ENCODE data around the gene FOSL1.

The FOSL1 gene

GRCh38 chr11:65890324-65891218 lies 9.6 kb downstream of the FOSL1 start, which contains the start of gene CCDC85B:
Gene CCDC85B, plus strand, starts transcription at chr11:65890673. Its CDS starts 111 bp downstream, at chr11:65890784.
- DNase-seq (ENCODE audit: low read depth): peak; percentile 96
- TF ChIP-seq, protein P1, sequence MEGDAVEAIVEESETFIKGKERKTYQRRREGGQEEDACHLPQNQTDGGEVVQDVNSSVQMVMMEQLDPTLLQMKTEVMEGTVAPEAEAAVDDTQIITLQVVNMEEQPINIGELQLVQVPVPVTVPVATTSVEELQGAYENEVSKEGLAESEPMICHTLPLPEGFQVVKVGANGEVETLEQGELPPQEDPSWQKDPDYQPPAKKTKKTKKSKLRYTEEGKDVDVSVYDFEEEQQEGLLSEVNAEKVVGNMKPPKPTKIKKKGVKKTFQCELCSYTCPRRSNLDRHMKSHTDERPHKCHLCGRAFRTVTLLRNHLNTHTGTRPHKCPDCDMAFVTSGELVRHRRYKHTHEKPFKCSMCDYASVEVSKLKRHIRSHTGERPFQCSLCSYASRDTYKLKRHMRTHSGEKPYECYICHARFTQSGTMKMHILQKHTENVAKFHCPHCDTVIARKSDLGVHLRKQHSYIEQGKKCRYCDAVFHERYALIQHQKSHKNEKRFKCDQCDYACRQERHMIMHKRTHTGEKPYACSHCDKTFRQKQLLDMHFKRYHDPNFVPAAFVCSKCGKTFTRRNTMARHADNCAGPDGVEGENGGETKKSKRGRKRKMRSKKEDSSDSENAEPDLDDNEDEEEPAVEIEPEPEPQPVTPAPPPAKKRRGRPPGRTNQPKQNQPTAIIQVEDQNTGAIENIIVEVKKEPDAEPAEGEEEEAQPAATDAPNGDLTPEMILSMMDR (conservative IDR thresholded peaks at IDR 0.05; ENCODE audit: low read length): no peak; the same call in 1 of the 2 replicates
- peak within 1 kb of the TSS; percentile 75 for H3K4me3 ChIP-seq (ENCODE audit: low read length)

DNA sequence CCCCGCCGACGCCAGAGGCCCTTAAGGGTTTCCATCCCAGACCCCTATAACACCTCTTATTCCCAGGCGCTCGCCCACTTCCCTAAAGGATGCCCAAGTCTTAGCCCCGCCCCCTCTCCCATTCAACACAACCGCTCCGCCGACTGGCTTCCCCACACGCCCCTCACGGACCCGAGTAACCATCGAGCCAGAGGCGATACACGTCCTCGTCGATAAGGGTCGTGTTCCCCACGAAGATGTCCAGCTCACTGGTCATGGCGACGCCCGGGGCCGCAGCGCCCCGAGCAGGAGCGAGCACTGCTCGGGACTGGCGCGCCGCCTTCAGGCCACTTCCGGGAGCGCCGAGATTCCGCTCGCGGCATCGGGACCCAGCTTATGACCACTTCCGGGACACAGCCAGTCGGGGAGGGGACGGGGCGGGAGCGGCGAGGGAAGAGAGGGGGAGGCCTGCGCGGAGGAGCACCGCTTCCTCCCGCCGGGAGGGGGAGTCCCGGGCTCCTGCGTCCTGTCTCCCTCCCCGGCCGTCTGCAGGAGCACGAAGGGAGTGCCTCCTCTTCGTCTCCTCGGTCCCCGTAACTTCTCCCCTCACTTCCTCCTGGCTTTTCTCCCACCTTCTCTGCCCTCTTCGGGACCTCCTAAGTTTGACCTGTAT lies 11.9 kb downstream of the FOSL1 start, which contains the start of gene FIBP:
TSS of gene FIBP (minus strand) at position 309 of the 652 bp plus-strand sequence. CDS start at position 256, 53 bp downstream.
- peak; percentile 97 for DNase-seq (ENCODE audit: low read depth)
- TF ChIP-seq, protein P1 (conservative IDR thresholded peaks at IDR 0.05; ENCODE audit: low read length): no peak; the same call in none of the 2 replicates
- H3K4me3 ChIP-seq (ENCODE audit: low read length): peak within 1 kb of the TSS; percentile 93

DNA sequence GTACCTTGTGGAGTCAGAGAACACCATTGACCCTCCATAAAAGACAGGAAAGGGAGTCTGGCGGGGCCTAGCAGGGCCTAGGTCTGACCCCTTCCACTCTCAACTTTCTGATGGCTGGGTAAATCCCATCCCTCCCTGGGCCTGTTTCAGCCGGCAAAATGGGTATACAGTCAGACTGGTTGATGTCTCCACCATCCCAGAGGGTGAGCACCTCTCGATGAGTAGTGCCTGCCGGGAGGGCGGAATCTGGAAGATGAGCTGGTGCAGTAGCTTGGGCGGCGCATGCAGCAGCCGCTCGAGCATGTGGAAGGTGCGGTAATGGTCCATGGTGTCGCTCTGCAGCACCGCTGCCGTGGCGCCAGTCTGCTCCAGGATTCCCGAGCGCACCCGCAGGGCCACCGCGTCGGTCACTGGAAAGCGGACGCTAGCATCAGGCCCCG lies 12.4 kb downstream of the FOSL1 start:
- peak; percentile 40 for DNase-seq (ENCODE audit: low read depth)
- peak overlapping the region; percentile 93 for H3K4me3 ChIP-seq (ENCODE audit: low read length)
- TF ChIP-seq, protein P1 (conservative IDR thresholded peaks at IDR 0.05; ENCODE audit: low read length): no peak

DNA sequence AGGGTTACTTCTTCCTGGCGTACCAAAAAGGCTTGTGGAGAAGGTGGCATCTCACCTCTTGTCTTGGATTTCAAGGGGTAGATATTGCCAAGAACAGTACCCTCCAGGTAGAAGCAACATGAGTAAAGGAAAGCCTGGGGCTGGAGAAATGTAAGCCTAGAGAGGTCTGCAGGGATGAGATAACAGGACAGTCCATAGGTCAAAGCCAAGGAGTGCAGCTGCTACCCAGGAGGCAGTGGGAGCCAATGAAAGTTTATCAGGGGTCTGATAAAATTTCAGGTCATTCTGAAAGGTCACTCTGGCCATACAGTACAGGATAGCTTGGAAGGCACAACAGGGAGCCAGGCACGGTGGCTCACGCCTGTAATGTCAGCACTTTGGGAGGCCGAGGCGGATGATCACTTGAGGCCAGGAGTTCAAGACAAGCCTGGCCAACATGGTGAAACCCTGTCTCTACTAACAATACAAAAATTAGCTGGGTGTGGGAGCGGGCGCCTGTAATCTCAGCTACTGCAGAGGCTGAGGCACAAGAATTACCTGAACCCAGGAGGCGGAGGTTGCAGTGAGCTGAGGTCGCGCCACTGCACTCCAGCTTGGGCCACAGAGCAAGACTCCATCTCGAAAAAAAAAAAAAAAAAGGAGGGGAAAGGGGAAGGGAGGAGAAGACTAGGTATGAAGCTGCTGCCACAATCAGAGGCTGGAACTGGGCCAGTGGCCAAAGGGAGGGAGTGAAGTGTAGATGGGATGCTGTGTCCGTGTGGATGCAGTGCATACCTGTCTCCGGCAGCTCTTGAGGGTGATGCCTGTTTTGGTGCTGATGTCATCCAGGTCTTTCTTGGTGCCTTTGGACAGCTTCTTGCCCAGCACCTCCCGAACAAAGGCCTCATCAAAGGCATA lies 13.1 kb downstream of the FOSL1 start:
- H3K4me3 ChIP-seq (ENCODE audit: low read length): peak overlapping the region; percentile 93
- TF ChIP-seq, protein P1 (conservative IDR thresholded peaks at IDR 0.05; ENCODE audit: low read length): no peak
- DNase-seq (ENCODE audit: low read depth): no peak

DNA sequence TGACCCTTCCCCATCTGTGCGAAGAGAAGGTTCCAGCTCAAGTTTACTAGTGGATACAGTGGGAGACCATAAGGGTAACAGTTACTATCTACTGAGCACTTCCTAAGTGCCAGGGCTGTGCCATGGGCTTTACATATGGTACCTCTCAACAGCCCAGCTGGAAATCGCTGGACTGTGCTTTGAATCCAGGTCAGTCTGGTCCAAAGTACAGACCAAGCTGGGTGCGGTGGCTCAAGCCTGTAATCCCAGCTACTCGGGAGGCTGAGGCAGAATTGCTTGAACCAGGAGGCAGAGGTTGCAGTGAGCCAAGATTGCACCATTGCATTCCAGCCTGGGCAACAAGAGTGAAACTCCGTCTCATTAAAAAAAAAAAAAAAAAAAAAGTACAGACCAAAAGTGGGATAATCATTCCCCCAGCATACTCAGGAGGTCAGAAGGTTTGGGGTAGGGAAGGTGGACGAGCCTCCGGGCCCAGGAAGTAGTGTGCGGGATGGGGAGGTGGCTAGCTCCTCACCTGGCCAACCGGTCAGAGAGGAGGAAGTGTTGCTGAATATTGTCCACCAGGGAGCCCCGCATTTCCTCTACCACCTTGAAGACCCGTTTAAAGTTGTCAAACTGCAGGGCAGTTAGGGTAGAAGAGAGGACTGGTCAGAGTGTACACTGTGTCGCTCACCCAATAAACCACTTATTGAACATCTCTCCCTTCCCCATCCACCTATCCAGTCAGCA lies 14.2 kb downstream of the FOSL1 start:
- TF ChIP-seq, protein P1 (conservative IDR thresholded peaks at IDR 0.05; ENCODE audit: low read length): no peak
- no peak overlapping the region for H3K4me3 ChIP-seq (ENCODE audit: low read length)
- DNase-seq (ENCODE audit: low read depth): no peak

- DNase-seq (ENCODE audit: low read depth): no peak
- H3K4me3 ChIP-seq (ENCODE audit: low read length): no peak overlapping the region
- TF ChIP-seq, protein P1 (conservative IDR thresholded peaks at IDR 0.05; ENCODE audit: low read length): no peak
Observed at GRCh38 chr11:65885231-65885630, 15.0 kb downstream of the FOSL1 start.

Measured in AG10803 (cell line).